ENCODE data around the gene SAMD9L.
A peak's percentile ranks its signal among the peaks of the same experiment; 100 is the strongest.
"Not testable (repeated sequence)": the region's sequence is repeated elsewhere in the genome, so short reads cannot be mapped to it uniquely, and the experiment has no call there.

Gene SAMD9L

DNA sequence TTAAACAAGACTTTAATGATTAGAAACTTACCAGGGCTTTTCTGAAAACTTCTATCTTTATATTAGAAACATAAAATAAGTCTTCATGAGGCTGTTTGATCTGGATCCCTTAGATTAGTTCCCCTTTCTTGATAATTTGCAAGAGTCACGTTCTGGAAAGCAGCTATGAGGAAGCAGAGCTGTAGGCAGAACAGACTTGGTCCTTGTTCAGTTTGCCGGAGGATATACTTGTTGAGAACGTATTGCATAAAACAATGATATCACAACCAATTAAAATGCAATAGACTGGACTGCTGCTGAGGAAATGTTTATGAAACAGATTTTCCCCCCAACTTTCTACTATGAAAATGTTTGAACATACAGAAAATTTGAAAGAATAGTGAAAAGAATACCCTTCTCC lies 2.8 kb downstream of the SAMD9L start:
- DNase-seq = no peak

DNA sequence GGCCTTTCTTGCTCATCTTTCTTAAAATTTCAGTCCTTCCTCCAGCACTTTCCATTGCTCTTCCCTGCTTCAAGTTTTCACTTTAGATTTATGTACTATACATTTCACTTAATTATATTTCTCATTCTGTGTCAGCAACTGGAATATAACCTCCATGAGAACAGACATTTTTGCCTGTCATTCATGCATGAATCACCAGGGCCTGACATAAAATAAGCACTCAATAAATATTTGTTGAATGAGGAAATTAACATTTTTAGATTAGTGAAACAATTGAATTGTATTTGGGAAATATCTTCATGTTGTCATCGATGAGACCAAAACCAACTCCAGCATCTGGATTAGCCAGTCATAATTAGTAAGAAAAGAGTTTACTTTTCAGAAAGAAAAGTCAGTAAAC lies 6.1 kb downstream of the SAMD9L start:
- no peak for DNase-seq

DNA sequence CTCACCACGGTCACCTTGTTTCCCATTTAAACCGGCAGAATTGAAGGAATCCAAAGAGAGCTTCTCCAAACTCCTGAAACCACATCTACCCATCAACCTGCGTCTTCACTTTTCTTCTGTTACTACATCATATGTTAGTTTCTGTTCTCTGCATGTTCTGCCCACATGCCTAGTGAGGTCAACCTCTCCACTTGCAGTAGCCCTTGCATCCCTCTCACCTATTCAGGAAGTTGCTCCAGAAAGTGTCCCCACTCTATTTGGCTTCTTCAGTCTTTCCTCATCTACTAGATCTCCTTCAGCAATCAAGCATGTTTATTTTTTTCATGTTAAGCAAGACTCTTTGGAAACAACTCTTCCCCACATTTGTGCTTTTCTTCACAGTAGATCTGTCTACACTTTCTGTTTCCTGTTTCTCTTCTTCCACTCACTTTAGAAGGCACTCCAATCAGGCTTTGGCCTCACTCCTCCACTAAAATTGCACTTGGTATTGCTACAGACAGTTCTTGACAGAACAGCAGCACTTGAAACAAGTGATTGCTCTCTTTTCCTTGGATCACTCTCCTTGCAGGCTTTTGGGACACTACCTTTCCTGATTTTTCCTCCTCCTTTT lies 7.5 kb downstream of the SAMD9L start:
- DNase-seq = no peak

DNA sequence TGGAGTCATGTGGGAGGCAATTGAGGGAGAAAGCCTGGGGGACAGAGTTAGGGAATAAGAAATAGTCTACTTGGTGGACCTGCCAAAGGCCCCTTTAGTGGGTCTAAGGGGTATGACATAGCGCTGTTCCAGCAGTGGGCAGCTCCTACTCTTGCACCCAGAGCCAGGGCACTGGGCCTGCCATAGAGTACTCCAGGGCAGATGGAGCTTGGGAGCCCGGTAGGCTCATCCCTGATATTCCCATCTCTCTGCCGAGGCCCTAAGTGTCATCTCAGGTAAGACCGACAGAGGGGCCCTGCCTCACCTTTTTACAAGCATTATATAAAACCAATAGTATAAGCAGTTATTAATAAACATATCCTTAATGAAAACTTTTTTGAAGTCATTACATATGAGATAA lies 9.6 kb downstream of the SAMD9L start:
- DNase-seq = no peak

DNA sequence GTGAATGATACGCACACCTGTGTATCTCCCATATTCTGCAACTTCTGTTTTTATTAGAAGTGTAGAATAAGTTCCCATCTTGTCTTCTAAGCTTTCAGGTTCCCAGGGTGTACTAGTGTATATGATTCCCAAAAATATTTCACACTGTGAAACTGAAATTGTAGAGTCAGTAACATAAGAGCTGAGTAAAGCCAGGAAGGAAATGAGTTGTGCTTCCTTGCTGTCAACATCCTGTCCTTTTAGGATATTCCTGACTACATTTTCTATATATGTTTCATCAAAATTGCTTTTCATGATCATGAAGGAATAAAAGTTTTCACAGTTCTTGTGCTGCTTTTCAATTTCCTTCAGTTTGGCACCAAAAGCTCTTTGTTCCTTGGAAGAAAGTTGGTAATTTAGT lies 15.2 kb downstream of the SAMD9L start:
- DNase-seq = no peak

DNA sequence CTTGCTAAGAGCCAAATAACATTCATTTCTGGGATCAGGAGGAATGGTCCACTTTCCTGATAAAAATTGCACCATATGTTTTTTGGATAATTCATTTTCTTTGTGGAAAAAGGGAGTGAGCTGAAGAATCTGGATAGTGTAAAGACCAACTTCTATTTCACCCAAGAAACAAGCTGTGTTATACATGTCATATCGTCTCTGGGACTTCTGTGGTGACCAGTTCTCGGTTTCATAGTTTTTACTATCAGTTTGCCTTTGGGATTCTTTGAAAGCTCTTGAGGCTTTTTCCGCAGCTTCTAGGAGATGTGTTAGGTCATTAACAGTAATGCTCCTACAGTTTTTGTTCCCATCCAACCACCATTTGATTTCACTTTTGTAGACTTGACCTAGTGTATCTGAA lies 16.0 kb downstream of the SAMD9L start:
- DNase-seq = no peak

DNA sequence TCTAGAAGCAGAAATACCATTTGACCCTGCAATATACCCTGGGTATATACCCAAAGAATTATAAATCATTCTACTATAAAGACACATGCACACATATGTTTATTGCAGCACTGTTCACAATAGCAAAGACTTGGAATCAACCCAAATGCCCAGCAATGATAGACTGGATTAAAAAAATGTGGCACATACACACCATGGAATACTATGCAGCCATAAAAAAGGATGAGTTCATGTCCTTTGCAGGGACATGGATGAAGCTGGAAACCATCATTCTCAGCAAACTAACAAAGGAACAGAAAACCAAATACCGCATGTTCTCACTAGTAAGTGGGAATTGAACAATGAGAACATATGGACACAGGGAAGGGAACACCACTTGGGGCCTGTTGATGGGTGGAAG lies 21.2 kb downstream of the SAMD9L start:
- DNase-seq = not testable (repeated sequence)

DNA sequence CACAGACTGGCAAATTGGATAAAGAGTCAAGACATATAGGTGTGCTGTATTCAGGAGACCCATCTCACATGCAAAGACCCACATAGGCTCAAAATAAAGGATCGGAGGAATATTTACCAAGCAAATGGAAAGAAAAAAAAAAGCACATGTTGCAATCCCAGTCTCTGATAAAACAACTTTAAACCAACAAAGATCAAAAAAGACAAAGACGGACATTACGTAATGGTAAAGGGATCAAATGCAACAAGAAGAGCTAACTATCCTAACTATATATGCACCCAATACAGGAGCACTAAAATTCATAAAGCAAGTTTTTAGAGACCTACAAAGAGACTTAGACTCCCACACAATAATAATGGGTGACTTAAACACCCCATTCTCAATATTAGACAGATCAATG lies 24.7 kb downstream of the SAMD9L start:
- not testable (repeated sequence) for DNase-seq

DNA sequence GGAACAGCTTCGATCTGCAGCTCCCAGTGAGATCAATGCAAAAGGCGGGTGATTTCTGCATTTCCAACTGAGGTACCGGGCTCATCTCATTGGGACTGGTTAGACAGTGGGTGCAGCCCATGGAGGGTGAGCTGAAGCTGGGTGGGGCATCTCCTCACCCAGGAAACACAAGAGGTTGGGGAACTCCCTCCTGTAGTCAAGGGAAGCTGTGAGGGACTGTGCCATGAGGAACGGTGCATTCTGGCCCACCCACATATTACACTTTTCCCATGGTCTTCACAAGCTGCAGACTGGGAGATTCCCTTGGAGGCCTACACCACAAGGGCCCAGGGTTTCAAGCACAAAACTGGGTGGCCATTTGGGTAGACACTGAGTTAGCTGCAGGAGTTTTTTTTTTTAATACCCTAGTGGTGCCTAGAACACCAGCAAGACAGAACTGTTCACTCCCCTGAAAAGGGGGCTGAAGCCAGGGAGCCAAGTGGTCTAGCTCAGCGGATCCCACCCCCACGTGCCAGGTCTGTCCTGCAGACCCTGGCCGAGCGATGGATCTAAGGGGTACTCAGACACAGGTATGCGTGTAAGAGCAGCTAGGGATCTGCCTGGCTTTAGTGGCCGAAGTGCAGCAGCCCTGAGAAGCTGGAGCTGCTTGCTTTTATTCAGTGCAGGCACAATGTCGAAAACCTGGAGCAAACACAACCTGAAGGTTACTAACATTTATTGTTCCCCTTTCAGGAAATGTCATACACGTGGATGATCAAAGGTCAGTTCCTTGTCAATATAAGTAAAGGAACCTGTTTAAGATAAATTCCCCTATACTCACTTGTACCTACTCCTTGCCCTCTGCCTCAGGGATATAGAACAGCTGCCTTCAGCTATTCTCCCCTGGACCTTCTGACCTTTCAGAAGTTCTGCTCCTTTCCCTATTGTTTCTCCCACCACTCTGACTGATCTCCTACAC lies 27.3 kb downstream of the SAMD9L start:
- DNase-seq = no peak

DNA sequence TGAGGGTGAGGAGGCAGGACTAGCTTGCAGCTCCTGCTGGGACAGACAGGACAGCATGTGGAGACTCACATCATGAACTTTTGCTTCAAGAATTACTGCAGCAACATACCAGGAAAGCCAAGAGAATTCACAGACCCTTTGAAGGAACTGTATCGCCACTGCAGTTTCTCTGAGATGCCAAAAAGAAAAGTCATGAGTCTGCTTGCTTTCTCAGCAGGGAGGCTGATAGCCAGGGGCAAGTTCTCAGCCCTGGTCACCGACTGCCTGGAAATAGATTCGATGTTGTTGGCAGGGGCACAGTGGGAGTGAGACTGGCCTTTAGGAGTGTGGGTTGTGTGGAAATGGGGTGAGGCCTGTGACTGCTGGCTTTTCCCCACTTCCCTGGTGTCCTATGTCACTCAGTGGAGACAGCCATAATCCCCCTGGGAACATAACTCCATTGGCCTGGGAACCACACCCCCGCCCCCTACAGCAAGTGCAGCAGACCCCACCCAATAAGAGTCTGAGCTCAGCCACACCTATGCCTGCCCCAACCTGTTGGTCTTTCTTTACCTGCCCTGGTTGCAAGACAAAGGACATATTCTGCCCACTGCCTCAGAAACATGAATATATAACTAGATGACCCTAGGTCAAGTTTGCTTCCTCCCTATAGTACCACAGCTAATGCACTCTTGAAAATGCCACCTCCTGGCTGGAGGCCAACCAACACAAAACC lies 28.8 kb downstream of the SAMD9L start:
- no peak for DNase-seq

DNA sequence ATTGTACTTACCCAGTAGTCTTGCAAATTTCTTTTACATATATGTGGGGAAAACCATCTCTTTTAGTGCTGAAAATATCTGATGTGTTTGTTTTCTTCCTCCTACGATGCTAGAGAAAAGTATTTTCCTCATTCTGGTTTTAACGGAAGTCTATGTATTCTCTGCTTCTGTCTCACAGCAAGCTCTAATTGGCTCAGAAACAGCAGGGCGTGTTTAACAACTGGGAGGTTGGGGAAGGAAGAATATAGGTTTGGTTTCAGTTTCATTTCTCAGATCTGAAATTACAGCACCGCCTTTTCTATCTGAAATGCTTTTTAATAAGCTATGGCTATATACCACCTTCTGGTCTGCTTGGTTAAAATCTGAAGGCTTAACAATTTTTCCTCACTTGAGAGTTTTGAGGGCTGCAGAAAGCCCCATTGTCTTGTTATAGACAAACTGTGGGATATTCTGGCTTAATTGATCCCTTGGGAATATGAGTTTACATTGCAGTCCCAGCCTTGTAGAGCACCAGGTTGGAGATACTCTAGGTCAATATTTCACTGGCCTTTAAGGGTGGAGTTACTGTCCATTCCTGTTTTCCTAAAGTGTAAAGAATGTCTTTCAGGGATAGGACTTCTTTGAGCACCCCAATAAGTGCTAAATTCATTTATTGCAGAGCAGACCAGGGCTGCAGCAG lies 30.2 kb downstream of the SAMD9L start, which contains the start of gene SAMD9:
Gene SAMD9 (minus strand): TSS at position 128 of the 679 bp plus-strand sequence. CDS start 11,882 bp downstream, outside the sequence.
- DNase-seq = peak; percentile 9

DNA sequence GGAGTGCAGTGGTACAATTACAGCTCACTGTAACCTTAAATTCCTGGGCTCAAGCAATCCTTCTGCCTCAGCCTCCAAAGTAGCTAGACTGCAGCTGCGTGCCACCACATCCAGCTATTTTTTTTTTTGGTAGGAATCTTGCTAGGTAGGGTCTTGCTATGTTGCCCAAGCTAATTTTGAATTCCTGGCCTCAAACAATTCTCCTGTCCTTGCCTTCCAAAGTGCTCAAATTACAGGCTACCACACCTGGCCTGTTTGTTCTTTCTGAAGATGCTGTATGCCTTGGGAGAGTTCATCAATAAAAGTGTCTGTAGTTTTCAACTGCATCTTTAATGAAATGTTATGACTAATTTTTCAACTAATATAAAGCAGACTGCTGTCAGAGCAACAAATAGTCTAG lies 30.9 kb downstream of the SAMD9L start:
- DNase-seq = no peak

DNA sequence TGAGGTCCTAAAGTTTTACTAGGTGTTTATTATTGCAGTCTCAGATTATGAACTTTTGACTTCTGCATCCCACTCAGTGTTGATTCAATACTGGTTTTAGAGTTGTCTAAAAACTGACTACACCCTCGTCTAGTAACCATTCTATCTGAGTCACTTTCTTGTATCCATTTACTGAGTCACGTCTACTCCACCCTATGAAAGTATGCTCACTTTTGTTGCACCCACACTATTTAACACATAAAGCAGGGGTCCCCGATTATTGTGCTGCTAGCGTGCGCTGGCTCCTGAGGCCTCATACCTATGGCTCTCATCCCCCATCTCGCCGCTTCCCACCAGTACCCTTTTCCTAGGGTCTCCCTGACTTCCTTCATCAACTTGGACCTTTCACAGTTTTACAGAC lies 32.4 kb downstream of the SAMD9L start:
- no peak for DNase-seq

DNA sequence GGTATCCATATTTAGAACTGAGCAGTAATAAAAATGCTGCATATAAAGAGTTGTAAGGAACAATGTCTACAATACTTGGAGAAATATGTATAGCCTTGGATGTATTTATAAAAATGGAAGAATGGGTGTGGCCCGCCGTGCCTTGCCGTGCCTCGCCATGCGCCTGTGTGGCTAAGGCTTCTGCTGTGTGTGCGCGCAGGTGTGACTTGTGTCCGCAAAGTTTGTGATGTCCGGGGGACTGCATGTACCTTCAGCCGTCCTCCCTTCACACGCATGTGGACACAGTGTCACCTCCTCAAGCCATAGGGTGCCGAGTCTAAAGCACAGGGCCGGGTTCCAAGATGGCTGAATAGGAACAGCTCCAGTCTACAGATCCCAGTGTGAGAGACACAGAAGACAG lies 40.2 kb downstream of the SAMD9L start:
- DNase-seq = no peak

DNA sequence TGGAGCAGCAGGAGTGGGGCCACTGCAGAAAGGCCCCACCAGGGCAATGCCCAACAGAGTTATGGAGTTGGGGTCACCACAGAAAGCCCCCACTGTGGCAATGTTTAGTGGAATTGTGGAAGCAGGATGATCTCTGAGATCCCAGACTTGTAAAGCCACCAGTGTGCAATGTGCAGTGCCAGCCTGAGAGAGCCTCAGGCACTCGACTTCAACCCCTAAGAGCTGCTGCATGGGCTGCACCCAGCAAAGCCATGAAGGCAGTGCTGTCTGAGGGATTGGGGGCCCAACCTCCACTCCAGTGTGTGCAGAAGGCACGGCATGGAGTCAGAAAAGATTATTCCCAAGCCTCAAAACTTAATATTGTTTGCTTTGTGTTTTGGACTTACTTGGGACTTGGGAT lies 50.8 kb downstream of the SAMD9L start:
- DNase-seq = no peak

DNA sequence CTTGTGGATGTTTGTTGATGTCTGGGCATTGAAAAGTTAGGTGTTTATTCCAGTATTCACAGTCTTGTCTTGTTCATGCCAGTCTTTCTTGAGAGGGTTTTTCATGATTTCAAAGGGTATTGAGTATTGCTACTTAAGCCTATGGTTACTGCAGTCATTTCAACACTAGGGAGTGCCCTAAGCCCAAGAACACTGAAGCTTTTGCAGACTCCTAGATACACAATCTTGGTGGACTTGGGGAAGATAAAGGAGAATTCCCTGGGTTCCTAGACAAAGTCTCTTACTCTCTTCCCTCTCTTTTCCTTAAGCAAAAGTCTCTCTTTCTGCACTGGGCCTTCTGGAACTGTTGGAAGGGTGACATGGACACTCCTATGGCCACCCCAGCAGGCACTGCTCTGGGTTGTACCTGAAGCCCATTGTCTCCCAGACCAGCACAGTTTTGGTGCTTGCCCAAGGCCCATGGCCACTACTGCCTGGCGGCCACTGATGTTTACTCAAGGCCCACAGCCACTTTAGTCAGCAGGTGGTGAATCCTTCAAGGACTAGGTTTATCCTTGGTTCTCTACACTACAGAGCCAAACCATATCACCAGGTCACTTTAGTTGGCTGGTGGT lies 55.3 kb downstream of the SAMD9L start:
- no peak for DNase-seq
